NCI-H146 (cell line): Measurements from ENCODE around the gene MROH2A.
"Not testable (repeated sequence)": the region's sequence is repeated elsewhere in the genome, so short reads cannot be mapped to it uniquely, and the experiment has no call there.

Source experiments
- DNase-seq: peaks from one replicate; lab custom pipeline; 2025; lab: John Stamatoyannopoulos, UW

Gene MROH2A

GRCh38 chr2:233856184-233856583 is 78.1 kb downstream of the MROH2A start:
- DNase-seq, result no peak

- peak; percentile 41 for DNase-seq
Measured at GRCh38 chr2:233857511-233858141, 79.5 kb downstream of the MROH2A start.

GRCh38 chr2:233858331-233858730 is 80.2 kb downstream of the MROH2A start:
- DNase-seq, result no peak

GRCh38 chr2:233862261-233862768 is 84.2 kb downstream of the MROH2A start:
- DNase-seq, result no peak

GRCh38 chr2:233865838-233866237 is 87.7 kb downstream of the MROH2A start:
- no peak for DNase-seq

GRCh38 chr2:233866479-233866878 is 88.3 kb downstream of the MROH2A start:
- no peak for DNase-seq

GRCh38 chr2:233867993-233868532 is 89.9 kb downstream of the MROH2A start, which contains the start of gene MSL3B:
MSL3B (minus strand) TSS chr2:233868386.
- peak; percentile 47 for DNase-seq

- DNase-seq, result no peak
Measured at GRCh38 chr2:233871432-233871831, 93.3 kb downstream of the MROH2A start.

- not testable (repeated sequence) for DNase-seq
Measured at GRCh38 chr2:233872125-233872524, 94.0 kb downstream of the MROH2A start.

- DNase-seq, result no peak
Measured at GRCh38 chr2:233882353-233882752, 104.2 kb downstream of the MROH2A start.
